ENCODE results near the gene SAMD9L. TPM values are rescaled to one million over a fixed set of nuclear protein-coding genes. Genes with fewer than 3 reads are reported as not detected.

SAMD9L gene
- total and polyA plus RNA-seq, 2 experiments from 2014 or later, result not detected

DNA sequence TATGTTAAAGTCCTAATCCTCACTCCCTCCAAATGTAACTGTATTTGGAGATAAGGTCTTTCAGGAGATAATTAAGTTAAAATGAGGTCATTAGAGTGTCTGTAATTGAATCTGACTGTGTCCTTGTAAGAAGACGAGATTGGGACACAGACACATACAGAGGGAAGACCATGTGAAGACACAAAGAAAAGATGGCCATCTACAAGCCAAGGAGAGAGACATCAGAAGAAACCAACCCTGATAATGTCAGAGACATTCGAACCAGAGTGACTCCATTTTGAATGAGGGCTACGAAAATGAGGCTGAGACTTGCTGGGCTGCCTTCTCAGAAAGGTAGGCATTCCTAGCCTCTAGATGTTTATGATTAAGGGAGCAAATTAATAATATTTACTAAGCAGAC, 542 bp upstream of the SAMD9L start:
- Histone ChIP-seq H2AFZ (peak overlapping the region; percentile 38; the same call in 1 of the 2 replicates), H3K4me3 (no peak overlapping the region), H3K27ac (ENCODE audit: low read depth) (no peak overlapping the region), H3K9me2 (ENCODE audit: insufficient read depth) (no peaks in the 10 kb centered on the region), H4K20me1 (replicated peaks; ENCODE audit: insufficient read depth) (no peaks in the 10 kb centered on the region), H3F3A (replicated peaks; ENCODE audit: low read depth) (no peaks in the 10 kb centered on the region), H3K4me1 (ENCODE audit: insufficient read depth) (no peaks in the 10 kb centered on the region), H3K4me2 (no peak overlapping the region), H3K27me3 (ENCODE audit: insufficient read depth) (no peaks in the 10 kb centered on the region), H3K79me2 (replicated peaks; ENCODE audit: insufficient read depth) (no peaks in the 10 kb centered on the region), H3K36me3 (ENCODE audit: insufficient read depth) (no peaks in the 10 kb centered on the region)
- ATAC-seq, result no peak
- H3K9me3 Mint-ChIP-seq, result no peaks in the 10 kb centered on the region
- H3K4me1 Mint-ChIP-seq, result peaks cover 14% of the 10 kb centered on the region; the same call in 2 of the 3 replicates
- H3K27ac Mint-ChIP-seq, result 0 out of 2 replicates have a peak overlapping the region, but pooled peaks have one; percentile 6
- H3K4me3 Mint-ChIP-seq, result no peak overlapping the region
- TF ChIP-seq, protein P1, sequence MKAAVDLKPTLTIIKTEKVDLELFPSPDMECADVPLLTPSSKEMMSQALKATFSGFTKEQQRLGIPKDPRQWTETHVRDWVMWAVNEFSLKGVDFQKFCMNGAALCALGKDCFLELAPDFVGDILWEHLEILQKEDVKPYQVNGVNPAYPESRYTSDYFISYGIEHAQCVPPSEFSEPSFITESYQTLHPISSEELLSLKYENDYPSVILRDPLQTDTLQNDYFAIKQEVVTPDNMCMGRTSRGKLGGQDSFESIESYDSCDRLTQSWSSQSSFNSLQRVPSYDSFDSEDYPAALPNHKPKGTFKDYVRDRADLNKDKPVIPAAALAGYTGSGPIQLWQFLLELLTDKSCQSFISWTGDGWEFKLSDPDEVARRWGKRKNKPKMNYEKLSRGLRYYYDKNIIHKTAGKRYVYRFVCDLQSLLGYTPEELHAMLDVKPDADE (IDR thresholded peaks at IDR 0.05), result no peak
- TF ChIP-seq ZNF462 (CRISPR knock-in tag; IDR thresholded peaks at IDR 0.05), result no peak
- TF ChIP-seq, protein P2, sequence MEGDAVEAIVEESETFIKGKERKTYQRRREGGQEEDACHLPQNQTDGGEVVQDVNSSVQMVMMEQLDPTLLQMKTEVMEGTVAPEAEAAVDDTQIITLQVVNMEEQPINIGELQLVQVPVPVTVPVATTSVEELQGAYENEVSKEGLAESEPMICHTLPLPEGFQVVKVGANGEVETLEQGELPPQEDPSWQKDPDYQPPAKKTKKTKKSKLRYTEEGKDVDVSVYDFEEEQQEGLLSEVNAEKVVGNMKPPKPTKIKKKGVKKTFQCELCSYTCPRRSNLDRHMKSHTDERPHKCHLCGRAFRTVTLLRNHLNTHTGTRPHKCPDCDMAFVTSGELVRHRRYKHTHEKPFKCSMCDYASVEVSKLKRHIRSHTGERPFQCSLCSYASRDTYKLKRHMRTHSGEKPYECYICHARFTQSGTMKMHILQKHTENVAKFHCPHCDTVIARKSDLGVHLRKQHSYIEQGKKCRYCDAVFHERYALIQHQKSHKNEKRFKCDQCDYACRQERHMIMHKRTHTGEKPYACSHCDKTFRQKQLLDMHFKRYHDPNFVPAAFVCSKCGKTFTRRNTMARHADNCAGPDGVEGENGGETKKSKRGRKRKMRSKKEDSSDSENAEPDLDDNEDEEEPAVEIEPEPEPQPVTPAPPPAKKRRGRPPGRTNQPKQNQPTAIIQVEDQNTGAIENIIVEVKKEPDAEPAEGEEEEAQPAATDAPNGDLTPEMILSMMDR (conservative IDR thresholded peaks at IDR 0.05; ENCODE audit: low read depth in 2 of 2), result no peak
- no peak for TF ChIP-seq EZH2 (IDR thresholded peaks at IDR 0.05; ENCODE audit: low read depth, unreplicated experiment)
- no peak for TF ChIP-seq EZH2phosphoT487 (IDR thresholded peaks at IDR 0.05; ENCODE audit: unreplicated experiment)
- no peak for TF ChIP-seq JUNB (IDR thresholded peaks at IDR 0.05; ENCODE audit: unreplicated experiment)
- TF ChIP-seq ZNF114 (CRISPR knock-in tag; IDR thresholded peaks at IDR 0.05), result no peak
- no peak for TF ChIP-seq STAT1 (IDR thresholded peaks at IDR 0.05; ENCODE audit: unreplicated experiment)
- no peak for TF ChIP-seq ZNF331 (CRISPR knock-in tag; IDR thresholded peaks at IDR 0.05; ENCODE audit: low read depth)
- TF ChIP-seq, protein P3, sequence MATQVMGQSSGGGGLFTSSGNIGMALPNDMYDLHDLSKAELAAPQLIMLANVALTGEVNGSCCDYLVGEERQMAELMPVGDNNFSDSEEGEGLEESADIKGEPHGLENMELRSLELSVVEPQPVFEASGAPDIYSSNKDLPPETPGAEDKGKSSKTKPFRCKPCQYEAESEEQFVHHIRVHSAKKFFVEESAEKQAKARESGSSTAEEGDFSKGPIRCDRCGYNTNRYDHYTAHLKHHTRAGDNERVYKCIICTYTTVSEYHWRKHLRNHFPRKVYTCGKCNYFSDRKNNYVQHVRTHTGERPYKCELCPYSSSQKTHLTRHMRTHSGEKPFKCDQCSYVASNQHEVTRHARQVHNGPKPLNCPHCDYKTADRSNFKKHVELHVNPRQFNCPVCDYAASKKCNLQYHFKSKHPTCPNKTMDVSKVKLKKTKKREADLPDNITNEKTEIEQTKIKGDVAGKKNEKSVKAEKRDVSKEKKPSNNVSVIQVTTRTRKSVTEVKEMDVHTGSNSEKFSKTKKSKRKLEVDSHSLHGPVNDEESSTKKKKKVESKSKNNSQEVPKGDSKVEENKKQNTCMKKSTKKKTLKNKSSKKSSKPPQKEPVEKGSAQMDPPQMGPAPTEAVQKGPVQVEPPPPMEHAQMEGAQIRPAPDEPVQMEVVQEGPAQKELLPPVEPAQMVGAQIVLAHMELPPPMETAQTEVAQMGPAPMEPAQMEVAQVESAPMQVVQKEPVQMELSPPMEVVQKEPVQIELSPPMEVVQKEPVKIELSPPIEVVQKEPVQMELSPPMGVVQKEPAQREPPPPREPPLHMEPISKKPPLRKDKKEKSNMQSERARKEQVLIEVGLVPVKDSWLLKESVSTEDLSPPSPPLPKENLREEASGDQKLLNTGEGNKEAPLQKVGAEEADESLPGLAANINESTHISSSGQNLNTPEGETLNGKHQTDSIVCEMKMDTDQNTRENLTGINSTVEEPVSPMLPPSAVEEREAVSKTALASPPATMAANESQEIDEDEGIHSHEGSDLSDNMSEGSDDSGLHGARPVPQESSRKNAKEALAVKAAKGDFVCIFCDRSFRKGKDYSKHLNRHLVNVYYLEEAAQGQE (IDR thresholded peaks at IDR 0.05; ENCODE audit: unreplicated experiment), result no peak
- no peak for TF ChIP-seq CREB1 (CRISPR knock-in tag; IDR thresholded peaks at IDR 0.05; ENCODE audit: low read depth)
- TF ChIP-seq POLR2AphosphoS5 (IDR thresholded peaks at IDR 0.05; ENCODE audit: low read depth), result no peak
- no peak for TF ChIP-seq NANOG (IDR thresholded peaks at IDR 0.05; ENCODE audit: borderline replicate concordance)
- no peaks in the 10 kb centered on the region for H3K36me3 Mint-ChIP-seq (ENCODE audit: low read depth)
- no peak for DNase-seq (ENCODE audit: low spot score)
- H3K27me3 Mint-ChIP-seq (ENCODE audit: insufficient read depth, low read depth, poor library complexity), result peaks cover 5% of the 10 kb centered on the region

All from GM23338 (cell line).